ENCODE data around the gene CEMP1. TPM values are rescaled to one million over a fixed set of nuclear protein-coding genes. Genes with fewer than 3 reads are reported as not detected.

The CEMP1 gene
- total RNA-seq, 1 experiment from 2014 or later = not detected

GRCh38 chr16:2481676-2482075 lies 49.5 kb downstream of the CEMP1 start:
- Histone ChIP-seq H3K27me3 (ENCODE audit: control insufficient read depth, insufficient read depth, low read length) (no peaks in the 10 kb centered on the region), H3K27ac (ENCODE audit: low read length) (no peak overlapping the region), H3K9me3 (ENCODE audit: control insufficient read depth, insufficient read depth, low read depth, low read length) (no peaks in the 10 kb centered on the region), H3K36me3 (ENCODE audit: control insufficient read depth, insufficient read depth, low read length) (no peaks in the 10 kb centered on the region), H3K4me3 (ENCODE audit: low read depth in 2 of 2, low read length in 2 of 2) (no peak overlapping the region), H3K4me1 (ENCODE audit: control insufficient read depth, insufficient read depth, low read length) (0 out of 2 replicates have a peak, but pooled peaks cover 8% of the 10 kb centered on the region)
- POLR2A ChIA-PET = no interaction called here
- BruUV-seq (replicated peaks) = no TSS peak
- CTCF ChIA-PET = no interaction called here
- TF ChIP-seq SIN3A (IDR thresholded peaks at IDR 0.05; ENCODE audit: borderline replicate concordance, insufficient read depth, low read depth, low read length) (no peak), CTCF (IDR thresholded peaks at IDR 0.05) (no peak), POLR2AphosphoS5 (IDR thresholded peaks at IDR 0.05; ENCODE audit: low read depth, low read length) (no peak), REST (IDR thresholded peaks at IDR 0.05; ENCODE audit: insufficient read depth in 1 of 2, low read depth in 2 of 2, low read length in 1 of 2) (no peak), TCF7L2 (IDR thresholded peaks at IDR 0.05; ENCODE audit: low read depth, low read length) (no peak)
- intact Hi-C loops (cut with micrococcal nuclease; ENCODE audit: unreplicated experiment) = no loop called here
- no peak for DNase-seq (ENCODE audit: low read depth, low spot score)
- no peak for ATAC-seq
- in situ Hi-C loops (cut with HindIII; ENCODE audit: low pct_unique_long_range_greater_than_20kb, low sequenced_read_pairs) = no loop called here

- ATAC-seq (no peak), DNase-seq (ENCODE audit: low read depth, low spot score) (no peak)
- TF ChIP-seq REST (IDR thresholded peaks at IDR 0.05; ENCODE audit: insufficient read depth in 1 of 2, low read depth in 2 of 2, low read length in 1 of 2) = no peak
- TF ChIP-seq TCF7L2 (IDR thresholded peaks at IDR 0.05; ENCODE audit: low read depth, low read length) = no peak
- no peak for TF ChIP-seq SIN3A (IDR thresholded peaks at IDR 0.05; ENCODE audit: borderline replicate concordance, insufficient read depth, low read depth, low read length)
- TF ChIP-seq CTCF (IDR thresholded peaks at IDR 0.05) = no peak
- no peak for TF ChIP-seq POLR2AphosphoS5 (IDR thresholded peaks at IDR 0.05; ENCODE audit: low read depth, low read length)
- ChIA-PET POLR2A (no interaction called here), CTCF (no interaction called here)
- Histone ChIP-seq H3K27me3 (ENCODE audit: control insufficient read depth, insufficient read depth, low read length) (no peaks in the 10 kb centered on the region), H3K27ac (ENCODE audit: low read length) (no peak overlapping the region), H3K4me3 (ENCODE audit: low read depth in 2 of 2, low read length in 2 of 2) (no peak overlapping the region), H3K9me3 (ENCODE audit: control insufficient read depth, insufficient read depth, low read depth, low read length) (no peaks in the 10 kb centered on the region), H3K4me1 (ENCODE audit: control insufficient read depth, insufficient read depth, low read length) (peaks cover 13% of the 10 kb centered on the region), H3K36me3 (ENCODE audit: control insufficient read depth, insufficient read depth, low read length) (no peaks in the 10 kb centered on the region)
- in situ Hi-C loops (cut with HindIII; ENCODE audit: low pct_unique_long_range_greater_than_20kb, low sequenced_read_pairs) = no loop called here
- intact Hi-C loops (cut with micrococcal nuclease; ENCODE audit: unreplicated experiment) = no loop called here
- no TSS peak for BruUV-seq (replicated peaks)
Measured at GRCh38 chr16:2480948-2481347, 50.3 kb downstream of the CEMP1 start.

Small RNAs within 50 kb of the gene (microRNA-seq; reads per million reads assigned to microRNA genes)
- gene MIR3178 (ENCODE audit: unreplicated experiment) = not detected

Other genes with a start within 250 kb of the CEMP1 start
- 58.4 TPM for gene ABCA3, start 190.7 kb downstream of the CEMP1 start, total RNA-seq (2021; ENCODE audit: unreplicated experiment)
- 35.8 TPM for gene CCNF, start 102.0 kb downstream of the CEMP1 start, total RNA-seq (2021; ENCODE audit: unreplicated experiment)
- 25.0 TPM for gene TEDC2, start 71.3 kb downstream of the CEMP1 start, total RNA-seq (2021; ENCODE audit: unreplicated experiment)
- 3.2 TPM for gene NTN3, start 60.1 kb downstream of the CEMP1 start, total RNA-seq (2021; ENCODE audit: unreplicated experiment)
- gene TBC1D24, start 56.3 kb downstream of the CEMP1 start, total RNA-seq (2021; ENCODE audit: unreplicated experiment) = 26.7 TPM
- 282 TPM for gene ATP6V0C, start 17.5 kb downstream of the CEMP1 start, total RNA-seq (2021; ENCODE audit: unreplicated experiment)
- 87.5 TPM for gene AMDHD2, start 11.0 kb downstream of the CEMP1 start, total RNA-seq (2021; ENCODE audit: unreplicated experiment)
- gene PDPK1, start 6.6 kb upstream of the CEMP1 start, total RNA-seq (2021; ENCODE audit: unreplicated experiment) = 43.2 TPM
- 61.1 TPM for gene KCTD5, start 151.1 kb upstream of the CEMP1 start, total RNA-seq (2021; ENCODE audit: unreplicated experiment)
- 3.3 TPM for gene PRSS27, start 188.8 kb upstream of the CEMP1 start, total RNA-seq (2021; ENCODE audit: unreplicated experiment)
- 617 TPM for gene SRRM2, start 221.2 kb upstream of the CEMP1 start, total RNA-seq (2021; ENCODE audit: unreplicated experiment)
- 642 TPM for gene ELOB, start 245.9 kb upstream of the CEMP1 start, total RNA-seq (2021; ENCODE audit: unreplicated experiment)

Measured in Panc1 (cell line).